ENCODE measurements around the gene PDE9A.

- no peak for TF ChIP-seq CTCF (IDR thresholded peaks at IDR 0.05)
- TF ChIP-seq POLR2A (IDR thresholded peaks at IDR 0.05) = no peak
Observed at GRCh38 chr21:42716074-42716473, 62.7 kb downstream of the PDE9A start.
